HEK293 (cell line): ENCODE results near the gene TWIST2.

Experiments used
- CTCF ChIA-PET: fragments of 350-600 bp; formaldehyde crosslinking; extraction: SDS; loops from one replicate; lab custom pipeline; 2021; ENCODE audit warnings: antibody characterized with exemption; lab: Yijun Ruan, JAX
- POLR2A ChIA-PET: fragments of 300-600 bp; formaldehyde crosslinking; extraction: SDS; loops from one replicate; lab custom pipeline; 2020; ENCODE audit warnings: antibody characterized with exemption, inconsistent platforms; lab: Yijun Ruan, JAX
- H3K27ac ChIP-seq: fragments of 200-500 bp; sonication (Bioruptor generic); 2 replicates; pipeline ENCODE4 v1.5.1; 2014; ENCODE audit warnings: low read depth, low read length, control low read depth, inconsistent platforms; ENCODE audit errors: extremely low read depth
- H3K36me3 ChIP-seq, 2 experiments: fragments of 200-500 bp in 1 of 2; sonication (Bioruptor generic) in 1 of 2; 1 replicate in 1 of 2; 2 replicates in 1 of 2; pipeline ENCODE4 v1.5.1; 2014 to 2017; ENCODE audit warnings: inconsistent platforms in 2 of 2, low read length in 2 of 2; ENCODE audit not compliant: control insufficient read depth in 2 of 2, insufficient read depth in 1 of 2
- H3K4me1 ChIP-seq: fragments of 200-500 bp; sonication (Bioruptor generic); 2 replicates; pipeline ENCODE4 v1.5.1; 2014; ENCODE audit warnings: mild to moderate bottlenecking, low read length, inconsistent platforms; ENCODE audit not compliant: control insufficient read depth, insufficient read depth
- H3K4me3 ChIP-seq: 2 replicates; pipeline ENCODE4 v1.5.1; 2011; ENCODE audit warnings: low read depth, mild to moderate bottlenecking, control low read depth, low read length, moderate library complexity
- H3K9me3 ChIP-seq: fragments of 200-500 bp; sonication (Bioruptor generic); 2 replicates; pipeline ENCODE4 v1.5.1; 2014; ENCODE audit warnings: low read depth, low read length, inconsistent platforms; ENCODE audit not compliant: control insufficient read depth, insufficient read depth
- CTCF ChIP-seq: fragments of 450-650 bp; formaldehyde crosslinking; IDR thresholded peaks from 2 replicates; pipeline ENCODE4 v1.5.1; 2016; ENCODE audit warnings: missing biosample characterization, missing genetic modification characterization
- INSM2 ChIP-seq: fragments of 450-650 bp; formaldehyde crosslinking; IDR thresholded peaks from 2 replicates; pipeline ENCODE4 v1.5.1; 2016; ENCODE audit warnings: missing biosample characterization, missing genetic modification characterization
- MZF1 ChIP-seq: fragments of 450-650 bp; formaldehyde crosslinking; IDR thresholded peaks from 2 replicates; pipeline ENCODE4 v1.5.1; 2017; ENCODE audit warnings: missing biosample characterization, missing genetic modification characterization, borderline replicate concordance
- PATZ1 ChIP-seq: fragments of 450-650 bp; formaldehyde crosslinking; IDR thresholded peaks from 2 replicates; pipeline ENCODE4 v1.5.1; 2016; ENCODE audit warnings: missing biosample characterization, missing genetic modification characterization
- PRDM4 ChIP-seq: fragments of 450-650 bp; formaldehyde crosslinking; IDR thresholded peaks from 2 replicates; pipeline ENCODE4 v1.5.1; 2017; ENCODE audit warnings: missing biosample characterization, missing genetic modification characterization
- RBAK ChIP-seq: fragments of 450-650 bp; formaldehyde crosslinking; IDR thresholded peaks from 2 replicates; pipeline ENCODE4 v1.5.1; 2016; ENCODE audit warnings: missing biosample characterization, missing genetic modification characterization
- ZBTB48 ChIP-seq: fragments of 450-650 bp; formaldehyde crosslinking; IDR thresholded peaks from 2 replicates; pipeline ENCODE4 v1.5.1; 2016; ENCODE audit warnings: missing biosample characterization, missing genetic modification characterization
- ZNF341 ChIP-seq: fragments of 450-650 bp; formaldehyde crosslinking; IDR thresholded peaks from 2 replicates; pipeline ENCODE4; 2016; ENCODE audit warnings: low read depth, missing biosample characterization, missing genetic modification characterization
- ZNF366 ChIP-seq: fragments of 450-650 bp; formaldehyde crosslinking; conservative IDR thresholded peaks from 2 replicates; pipeline ENCODE4 v1.5.1; 2016; ENCODE audit warnings: missing biosample characterization, missing genetic modification characterization
- ZNF398 ChIP-seq: fragments of 450-650 bp; formaldehyde crosslinking; IDR thresholded peaks from 2 replicates; pipeline ENCODE4 v1.5.1; 2017; ENCODE audit warnings: missing biosample characterization, missing genetic modification characterization
- ZNF433 ChIP-seq: fragments of 450-650 bp; formaldehyde crosslinking; IDR thresholded peaks from 2 replicates; pipeline ENCODE4 v1.5.1; 2016; ENCODE audit warnings: missing biosample characterization, missing genetic modification characterization, low read depth
- ZNF48 ChIP-seq: fragments of 450-650 bp; formaldehyde crosslinking; IDR thresholded peaks from 2 replicates; pipeline ENCODE4 v1.5.1; 2016; ENCODE audit warnings: missing biosample characterization, missing genetic modification characterization
- ZNF521 ChIP-seq: fragments of 450-650 bp; formaldehyde crosslinking; IDR thresholded peaks from 2 replicates; pipeline ENCODE4 v1.5.1; 2017; ENCODE audit warnings: missing biosample characterization, mild to moderate bottlenecking, missing genetic modification characterization
- ZNF530 ChIP-seq: fragments of 450-650 bp; formaldehyde crosslinking; IDR thresholded peaks from 2 replicates; pipeline ENCODE4 v1.5.1; 2016; ENCODE audit warnings: low read depth, missing biosample characterization, missing genetic modification characterization
- ZNF555 ChIP-seq: fragments of 450-650 bp; formaldehyde crosslinking; conservative IDR thresholded peaks from 2 replicates; pipeline ENCODE4 v1.5.1; 2017; ENCODE audit warnings: missing biosample characterization, mild to moderate bottlenecking, missing genetic modification characterization, inconsistent platforms
- ZNF585B ChIP-seq: fragments of 450-650 bp; formaldehyde crosslinking; IDR thresholded peaks from 2 replicates; pipeline ENCODE4 v1.5.1; 2016; ENCODE audit warnings: missing biosample characterization, missing genetic modification characterization
- ZSCAN16 ChIP-seq: fragments of 450-650 bp; formaldehyde crosslinking; IDR thresholded peaks from 2 replicates; pipeline ENCODE4 v1.5.1; 2016; ENCODE audit warnings: missing biosample characterization, missing genetic modification characterization

The TWIST2 gene

GRCh38 chr2:238873841-238874240 lies 26.0 kb downstream of the TWIST2 start:
- Histone ChIP-seq H3K27ac (no peak overlapping the region), H3K4me1 (no peaks in the 10 kb centered on the region), H3K36me3 (no peaks in the 10 kb centered on the region; a peak in 1 of 3 replicates), H3K9me3 (no peaks in the 10 kb centered on the region)
- ChIA-PET POLR2A (no interaction called here), CTCF (interaction anchor here (0.6 to 2.6 kb wide), 5 partner anchors 11 to 357 kb away, joined by 3 to 11 read pairs (median 6); no protein-coding TSS in a partner anchor)
- TF ChIP-seq RBAK (tag by site-specific recombination) (no peak), ZNF366 (tag by site-specific recombination) (no peak), PATZ1 (no peak), CTCF (tag by site-specific recombination) (no peak), ZNF555 (tag by site-specific recombination) (no peak), ZNF433 (tag by site-specific recombination) (no peak)
- TF ChIP-seq, all 188 proteins: peak for 0
- no peak overlapping the region for H3K4me3 ChIP-seq

- H3K36me3 ChIP-seq: no peaks in the 10 kb centered on the region; a peak in 1 of 3 replicates
- H3K4me1 ChIP-seq: no peaks in the 10 kb centered on the region
- H3K9me3 ChIP-seq: no peaks in the 10 kb centered on the region
- TF ChIP-seq PRDM4 (tag by site-specific recombination) (no peak), INSM2 (tag by site-specific recombination) (no peak), ZSCAN16 (tag by site-specific recombination) (no peak), ZBTB48 (tag by site-specific recombination) (no peak), MZF1 (no peak), ZNF585B (tag by site-specific recombination) (no peak), ZNF521 (no peak), ZNF398 (no peak), ZNF341 (no peak), ZNF48 (no peak), ZNF530 (tag by site-specific recombination) (no peak)
- no peak overlapping the region for H3K4me3 ChIP-seq
- CTCF ChIA-PET: interaction anchor here (0.7 to 2.6 kb wide), 5 partner anchors 10 to 358 kb away, joined by 3 to 11 read pairs (median 4); no protein-coding TSS in a partner anchor
- no peak overlapping the region for H3K27ac ChIP-seq
- POLR2A ChIA-PET: no interaction called here
These were observed 26.6 kb downstream of the TWIST2 start for GRCh38 chr2:238874330-238875050.
